Pulmonary artery endothelial cell (primary cell): ENCODE measurements around the gene PLB1. TPM values are rescaled to one million over a fixed set of nuclear protein-coding genes. Genes with fewer than 3 reads are reported as not detected.

ENCODE experiments used
- DNase-seq: peaks from one replicate; pipeline ENCODE4 v3.0.0-alpha.2; 2011; ENCODE audit warnings: low read depth, low spot score
- total RNA-seq: library from RNA; depleted of rRNA; stranded (reverse); fragments of >200 nt; gene quantifications from 2 replicates; pipeline ENCODE4 v1.2.3, GENCODE V29; 2014

PLB1 gene
- total RNA-seq, 1 donor from 2014 or later, result 0.46 TPM

DNA sequence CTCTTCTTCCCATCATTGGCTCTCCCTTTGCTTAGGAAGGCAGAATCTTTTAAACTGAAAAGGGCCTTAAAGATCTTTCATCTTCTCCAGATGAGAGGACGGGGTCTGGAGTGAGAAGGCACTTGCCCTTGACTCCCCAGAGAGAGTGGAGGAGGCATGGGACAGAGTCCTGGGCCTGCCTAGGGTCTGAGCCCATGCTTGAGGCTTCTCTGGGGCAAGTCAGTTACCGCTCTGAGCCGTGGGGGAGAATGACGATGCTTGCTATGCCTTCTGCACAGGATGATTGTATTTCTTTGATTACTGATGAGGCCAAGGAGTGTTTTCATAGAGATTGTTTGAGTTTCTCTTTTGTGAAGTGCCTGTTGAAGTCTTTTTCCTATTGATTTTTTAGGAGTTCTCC is 921 bp downstream of the PLB1 start:
- DNase-seq, result no peak

- DNase-seq, result no peak
These were observed 1.3 kb downstream of the PLB1 start for GRCh38 chr2:28497206-28497605.

GRCh38 chr2:28499282-28499681 is 3.4 kb downstream of the PLB1 start:
- no peak for DNase-seq

DNA sequence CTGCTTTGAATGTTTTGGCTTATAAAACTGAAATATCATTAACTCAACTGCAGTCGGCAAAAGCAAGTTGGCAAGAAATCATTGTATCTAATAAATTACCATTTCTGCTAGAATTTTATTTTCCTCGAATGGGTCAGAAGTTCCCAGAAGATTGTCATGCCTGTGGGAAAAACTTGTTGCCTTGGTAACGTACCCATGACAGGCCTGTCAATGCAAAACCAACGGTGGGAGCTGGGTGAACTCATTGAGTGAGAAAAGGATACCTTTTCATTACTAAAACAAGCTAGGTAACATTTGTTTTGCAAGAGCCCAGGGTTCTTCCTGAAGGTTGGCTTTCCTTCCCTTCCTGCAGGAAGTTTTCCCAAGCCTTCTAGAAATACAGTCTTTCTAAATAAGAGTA is 9.5 kb downstream of the PLB1 start:
- DNase-seq, result no peak

GRCh38 chr2:28506112-28506910 is 10.5 kb downstream of the PLB1 start:
- no peak for DNase-seq

GRCh38 chr2:28507796-28508764 is 12.2 kb downstream of the PLB1 start:
- DNase-seq, result no peak

DNA sequence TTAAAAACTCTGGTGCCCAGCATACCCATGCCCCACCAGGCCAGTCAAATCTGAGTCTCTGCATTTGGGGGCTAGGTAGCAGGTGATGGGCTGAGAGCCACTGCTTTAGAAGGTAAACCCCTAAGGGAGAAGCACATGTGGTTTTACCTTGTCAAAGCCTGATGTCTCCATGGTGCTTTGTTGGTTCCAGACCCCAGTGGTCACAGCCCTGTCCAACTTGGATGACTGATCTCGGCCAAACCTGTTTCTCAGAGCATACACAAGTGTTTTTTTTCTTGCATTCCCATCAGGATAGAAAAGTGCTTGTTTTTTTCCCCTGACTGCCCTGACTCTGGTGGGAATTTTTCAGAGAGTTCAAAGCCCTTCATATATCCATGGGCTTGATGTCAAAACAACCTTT is 13.5 kb downstream of the PLB1 start:
- no peak for DNase-seq

DNA sequence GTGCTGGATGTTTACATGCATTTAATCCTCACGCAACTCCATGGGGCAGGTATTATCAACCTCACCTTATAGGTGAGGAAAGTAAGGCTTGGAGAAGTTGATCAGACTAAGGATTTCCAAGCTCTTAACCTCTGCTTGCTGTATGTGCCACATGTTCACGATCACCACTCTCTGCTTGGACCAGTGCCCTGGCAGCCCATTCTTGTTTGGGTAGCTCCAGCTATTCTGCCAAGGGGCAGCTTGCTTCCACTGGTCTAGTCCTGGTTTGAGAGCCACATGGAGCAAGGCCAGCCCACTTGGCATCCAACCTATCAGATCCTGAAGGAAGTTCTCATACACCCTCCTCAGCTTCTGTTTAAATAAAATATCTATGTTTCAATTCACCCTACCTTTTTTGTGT is 14.3 kb downstream of the PLB1 start:
- DNase-seq, result no peak

DNA sequence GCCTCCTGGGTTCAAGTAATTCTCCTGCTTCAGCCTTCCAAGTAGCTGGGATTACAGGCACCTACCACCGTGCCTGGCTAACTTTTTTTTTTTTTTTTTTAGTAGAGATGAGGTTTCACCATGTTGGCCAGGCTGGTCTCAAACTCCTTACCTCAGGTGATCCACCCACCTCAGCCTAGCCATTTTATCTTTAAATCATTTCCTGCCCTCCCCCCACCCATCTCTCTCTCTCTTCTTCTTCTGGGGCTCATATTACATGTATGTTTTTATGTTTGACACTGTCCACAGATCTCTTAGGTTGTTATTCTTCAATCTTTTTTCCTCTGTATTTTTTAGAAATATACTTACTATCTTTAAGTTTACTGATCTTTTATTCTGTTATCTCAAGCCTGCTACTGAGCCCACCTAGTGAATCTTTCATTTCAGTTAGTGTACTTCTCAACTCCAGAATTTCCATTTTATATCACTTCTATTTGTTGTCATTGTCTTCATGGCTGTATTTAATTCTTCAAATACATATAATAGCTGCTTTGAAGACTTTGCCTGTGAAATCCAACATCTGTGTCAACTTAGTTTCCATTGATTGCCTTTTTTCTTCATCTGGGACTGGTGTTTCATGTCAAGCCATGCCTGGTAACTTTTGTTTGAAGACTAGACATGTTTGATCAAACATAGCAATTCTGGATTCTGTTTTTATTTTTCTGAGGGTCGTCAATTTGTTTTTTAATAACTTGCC is 16.2 kb downstream of the PLB1 start:
- DNase-seq, result no peak

GRCh38 chr2:28512607-28512965 is 16.7 kb downstream of the PLB1 start:
- no peak for DNase-seq

DNA sequence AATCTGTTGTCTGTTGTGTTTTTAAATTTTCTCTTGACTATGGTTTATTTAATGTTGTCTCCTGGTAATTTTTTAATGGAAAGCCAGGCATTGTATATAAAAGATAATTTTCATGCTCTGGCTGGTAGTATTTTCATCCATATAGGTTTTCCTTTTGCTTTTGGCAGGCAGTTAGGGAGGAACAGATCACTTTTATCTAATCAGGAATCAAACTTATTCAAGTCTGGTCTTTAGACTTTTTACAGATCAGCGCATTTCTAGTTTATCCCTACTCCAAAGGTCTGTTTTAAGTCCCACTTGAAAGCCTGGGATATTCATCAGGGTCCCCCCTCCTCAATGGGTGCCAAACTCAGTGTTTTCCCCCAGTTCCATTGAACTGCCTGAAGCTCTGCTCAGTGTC is 17.2 kb downstream of the PLB1 start:
- no peak for DNase-seq

GRCh38 chr2:28515176-28515751 is 19.4 kb downstream of the PLB1 start:
- DNase-seq, result no peak

DNA sequence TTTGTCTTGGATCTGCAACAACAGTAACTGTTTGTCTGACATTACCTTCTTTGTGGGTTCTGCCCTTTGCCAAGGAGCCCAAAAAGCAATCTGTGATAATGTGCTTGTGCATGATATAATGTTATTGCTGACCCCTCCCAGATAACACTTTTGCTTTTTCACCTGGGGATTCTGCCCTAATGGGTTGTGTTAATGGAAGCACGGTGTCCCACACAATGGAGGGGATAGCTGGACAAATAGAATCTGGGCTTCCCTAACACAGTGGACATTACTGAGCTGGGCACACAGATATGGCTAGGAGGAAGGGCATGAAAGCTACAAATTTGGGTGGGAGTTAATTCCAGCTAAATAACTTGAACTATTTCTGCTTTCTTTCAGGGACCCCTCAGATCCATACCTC is 20.6 kb downstream of the PLB1 start:
- DNase-seq, result no peak

DNA sequence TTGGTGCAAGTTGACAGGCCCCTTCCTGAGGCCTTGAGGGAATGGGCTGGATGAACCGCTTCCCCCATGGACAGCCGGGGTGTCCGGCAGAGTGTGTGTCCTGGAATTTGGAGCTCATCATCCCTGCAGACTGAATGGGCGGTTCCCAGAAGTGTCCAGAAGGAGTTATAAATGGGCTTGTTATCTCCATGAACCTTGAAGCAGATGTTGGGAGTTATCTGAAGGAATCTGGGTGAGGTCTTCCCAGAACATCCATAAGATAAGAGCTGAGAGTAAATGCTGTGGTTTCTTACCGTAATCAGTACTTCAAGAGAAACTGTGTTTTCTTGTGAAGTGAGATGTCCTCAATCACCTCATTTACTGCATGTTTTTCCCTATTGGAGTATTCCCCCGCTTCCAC is 21.1 kb downstream of the PLB1 start:
- DNase-seq, result no peak

DNA sequence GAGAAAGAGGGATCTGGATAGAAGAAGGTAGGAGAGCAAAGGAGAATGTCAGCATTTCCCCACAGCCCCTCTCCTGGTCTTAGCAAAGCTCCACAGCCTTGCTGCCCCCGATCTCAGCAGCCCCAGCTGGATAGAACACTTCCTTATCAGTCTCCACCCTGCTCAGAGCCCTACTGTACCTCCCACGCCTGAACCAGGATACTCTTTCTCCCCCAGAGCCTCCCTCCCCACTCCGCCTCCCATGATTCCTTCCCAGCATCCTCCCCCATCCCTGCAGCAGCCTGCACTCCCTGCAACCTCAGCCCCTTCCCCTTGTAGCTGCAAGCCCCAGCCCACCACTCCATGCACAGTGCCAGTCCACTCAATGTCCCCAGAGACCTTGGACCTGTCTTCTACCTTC is 25.8 kb downstream of the PLB1 start:
- DNase-seq, result no peak

GRCh38 chr2:28522481-28522880 is 26.6 kb downstream of the PLB1 start:
- no peak for DNase-seq

- DNase-seq, result no peak
These were observed 28.0 kb downstream of the PLB1 start for GRCh38 chr2:28523902-28524301.

- DNase-seq, result no peak
These were observed 29.6 kb downstream of the PLB1 start for GRCh38 chr2:28525481-28525880.

- DNase-seq, result no peak
These were observed 30.8 kb downstream of the PLB1 start for GRCh38 chr2:28526527-28527132.

GRCh38 chr2:28527196-28527595 is 31.3 kb downstream of the PLB1 start:
- DNase-seq, result no peak

GRCh38 chr2:28528206-28528605 is 32.3 kb downstream of the PLB1 start:
- no peak for DNase-seq
